Measurements from ENCODE around the gene P2RX6. TPM values are rescaled to one million over a fixed set of nuclear protein-coding genes. Genes with fewer than 3 reads are reported as not detected.

Gene P2RX6
- total and polyA plus RNA-seq, 9 of the 15 experiments (the other 6 are each of a cell fraction or from before 2014, with no cell fraction given), result 0.01 to 3.9 (median 1.5) TPM; not detected in 1

- no peak for TF ChIP-seq TOE1 (IDR thresholded peaks at IDR 0.05; ENCODE audit: borderline replicate concordance)
- peak; percentile 89; the same call in 1 of the 2 replicates for TF ChIP-seq TOE1 (CRISPR knock-in tag; IDR thresholded peaks at IDR 0.05; ENCODE audit: borderline replicate concordance, low read depth)
- TF ChIP-seq E2F5 (CRISPR knock-in tag; IDR thresholded peaks at IDR 0.05), result peak; percentile 85; the same call in 1 of the 2 replicates
- TF ChIP-seq ZNF445 (CRISPR knock-in tag; IDR thresholded peaks at IDR 0.05; ENCODE audit: low read depth), result no peak
- peak; percentile 99 for TF ChIP-seq PBX2 (CRISPR knock-in tag; IDR thresholded peaks at IDR 0.05; ENCODE audit: low read depth)
- TF ChIP-seq PBX2 (tag; conservative IDR thresholded peaks at IDR 0.05; ENCODE audit: low read depth), result no peak
- TF ChIP-seq SNIP1 (IDR thresholded peaks at IDR 0.05; ENCODE audit: low read depth), result no peak
- TF ChIP-seq SETDB1 (IDR thresholded peaks at IDR 0.05; ENCODE audit: low read length), result peak; percentile 26
- no peak for TF ChIP-seq ZFP30 (CRISPR knock-in tag; IDR thresholded peaks at IDR 0.05; ENCODE audit: borderline replicate concordance)
- no peak for TF ChIP-seq ETV6 (IDR thresholded peaks at IDR 0.05; ENCODE audit: borderline replicate concordance in 1 of 2, low read depth in 2 of 2, low read length in 1 of 2)
- 0 out of 2 replicates have a peak, but pooled peaks have one; percentile 27 for TF ChIP-seq ETV6 (CRISPR knock-in tag; IDR thresholded peaks at IDR 0.05; ENCODE audit: borderline replicate concordance)
- peak; percentile 100 for TF ChIP-seq RBM22 (IDR thresholded peaks at IDR 0.05; ENCODE audit: low read depth, low read length, poor library complexity, severe bottlenecking)
- TF ChIP-seq GATA2 (CRISPR knock-in tag; IDR thresholded peaks at IDR 0.05), result no peak
- no peak for TF ChIP-seq ZBTB2 (IDR thresholded peaks at IDR 0.05)
- TF ChIP-seq ZNF77 (CRISPR knock-in tag; IDR thresholded peaks at IDR 0.05), result no peak
- TF ChIP-seq E2F6 (IDR thresholded peaks at IDR 0.05; ENCODE audit: borderline replicate concordance in 1 of 2, extremely low read depth in 1 of 2, insufficient read depth in 1 of 2, insufficient read length in 1 of 2, low read depth in 1 of 2, low read length in 1 of 2, poor library complexity in 1 of 2, severe bottlenecking in 1 of 2), result peak; percentile 41 to 53
- TF ChIP-seq LCOR (CRISPR knock-in tag; IDR thresholded peaks at IDR 0.05), result no peak
- peak; percentile 100 for TF ChIP-seq BMI1 (IDR thresholded peaks at IDR 0.05; ENCODE audit: low read length)
- no peak for TF ChIP-seq SAFB2 (IDR thresholded peaks at IDR 0.05; ENCODE audit: borderline replicate concordance, low read depth, low read length, severe bottlenecking)
- TF ChIP-seq ZNF263 (CRISPR knock-in tag; IDR thresholded peaks at IDR 0.05; ENCODE audit: borderline replicate concordance), result no peak
- TF ChIP-seq XRCC5 (IDR thresholded peaks at IDR 0.05; ENCODE audit: low read depth, low read length), result peak; percentile 22; the same call in 1 of the 2 replicates
These were observed 30.8 kb downstream of the P2RX6 start, which contains the start of gene LRRC74B (continued) for GRCh38 chr22:21045585-21046294.

All from K562 (cell line).